GM12892 (cell line): ENCODE measurements around the gene KIF17.

Experiments used
- POLR2A ChIP-seq: IDR thresholded peaks from 2 replicates; pipeline ENCODE4 v1.6.1; 2011; ENCODE audit warnings: low read depth, low read length, control low read depth
- POLR2AphosphoS5 ChIP-seq: IDR thresholded peaks from 2 replicates; pipeline ENCODE4 v1.6.1; 2011; ENCODE audit warnings: low read depth, low read length, control low read depth

DNA sequence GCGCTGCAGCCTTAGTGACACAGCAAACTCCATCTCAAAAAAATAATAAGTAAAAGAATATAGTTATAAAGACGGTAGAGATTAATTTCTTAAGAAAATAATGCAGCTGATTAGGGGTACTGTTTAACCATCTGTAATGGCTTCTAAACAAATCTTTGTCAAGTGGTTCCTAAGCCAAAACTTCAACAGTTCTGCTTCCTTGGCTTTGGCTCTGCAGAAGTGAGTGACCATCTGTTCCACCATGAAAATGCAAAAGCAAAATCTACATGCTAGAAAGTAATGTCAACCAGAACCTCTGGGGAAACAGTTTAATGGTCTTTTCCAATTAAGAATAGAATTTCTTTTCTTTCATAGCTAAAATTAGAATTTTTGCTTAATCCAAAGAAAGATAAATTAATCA lies 23.0 kb upstream of the KIF17 start:
- TF ChIP-seq POLR2AphosphoS5 (no peak), POLR2A (no peak)
